DMS53 treated with DMSO at 0.1 percent for 48 hours (cell line): ENCODE data around the gene EPAS1.

Experiments used
- DNase-seq: peaks from one replicate; lab custom pipeline; 2025; ENCODE audit not compliant: unreplicated experiment; lab: John Stamatoyannopoulos, UW

The EPAS1 gene

GRCh38 chr2:46299365-46300263 lies 2.4 kb downstream of the EPAS1 start:
- DNase-seq = no peak

DNA sequence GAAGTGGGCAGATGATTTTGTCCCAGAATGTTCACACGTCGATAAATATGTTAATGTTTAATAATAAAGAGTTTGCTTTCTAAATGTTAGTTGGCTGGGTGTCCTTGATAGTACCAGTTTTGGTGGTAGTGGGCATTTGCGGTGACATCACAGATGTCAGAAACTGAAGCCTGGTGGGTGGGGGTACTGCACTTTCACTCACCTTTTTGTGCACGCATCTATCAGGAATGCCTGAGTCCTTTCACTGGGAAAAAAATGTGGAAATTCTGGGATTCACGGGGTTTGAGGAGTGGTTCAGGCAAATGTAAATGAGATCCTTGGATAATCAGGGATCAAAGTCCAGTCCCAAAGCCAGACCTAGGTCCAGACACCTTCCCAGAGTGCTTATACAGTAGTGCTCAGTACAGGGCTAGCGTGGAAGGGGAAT lies 3.2 kb downstream of the EPAS1 start:
- no peak for DNase-seq

GRCh38 chr2:46302005-46302695 lies 4.9 kb downstream of the EPAS1 start:
- no peak for DNase-seq

DNA sequence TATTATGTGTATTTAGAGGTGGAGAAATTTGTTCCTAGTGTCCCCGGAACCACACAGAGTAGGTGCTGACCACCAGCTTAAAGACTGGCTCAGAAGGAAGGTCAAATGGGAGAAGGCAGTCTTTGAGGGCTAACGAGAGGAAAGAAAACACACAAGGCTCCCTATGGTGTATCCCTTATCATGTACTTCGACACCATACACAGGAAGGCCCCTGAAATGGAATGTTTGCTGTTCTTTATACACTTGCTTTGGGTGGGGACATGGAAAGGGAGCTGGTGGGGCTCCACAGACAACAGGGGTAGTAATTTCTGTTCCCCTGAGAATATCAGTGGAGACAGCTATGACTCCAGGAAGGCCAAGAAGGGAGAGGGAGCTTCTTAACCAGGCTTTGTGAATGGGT lies 6.0 kb downstream of the EPAS1 start:
- no peak for DNase-seq

GRCh38 chr2:46303822-46304221 lies 6.6 kb downstream of the EPAS1 start:
- DNase-seq = no peak

- no peak for DNase-seq
Measured at GRCh38 chr2:46304635-46305034, 7.4 kb downstream of the EPAS1 start.

- DNase-seq = no peak
Measured at GRCh38 chr2:46305187-46305586, 8.0 kb downstream of the EPAS1 start.

DNA sequence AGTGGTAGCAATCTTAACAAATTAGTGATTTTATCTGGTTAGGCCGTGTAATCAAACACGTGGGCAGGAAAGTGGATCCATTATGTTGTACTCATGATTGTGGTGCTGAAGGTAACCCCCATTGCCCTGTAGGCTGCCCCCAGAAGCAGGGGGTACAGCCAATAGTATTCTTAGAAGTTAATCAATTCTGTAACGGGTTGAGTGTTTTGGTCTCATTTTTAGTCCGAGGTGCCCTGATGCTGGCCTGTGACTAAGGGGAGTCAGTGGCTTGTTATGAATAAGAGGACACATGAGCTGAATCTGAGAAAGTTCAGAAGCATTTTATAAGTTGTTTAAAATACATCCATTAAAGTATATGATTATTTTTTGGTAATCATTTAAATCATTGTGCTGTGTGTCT lies 8.6 kb downstream of the EPAS1 start:
- DNase-seq = no peak

- peak; percentile 98 for DNase-seq
Measured at GRCh38 chr2:46306330-46306751, 9.1 kb downstream of the EPAS1 start.

DNA sequence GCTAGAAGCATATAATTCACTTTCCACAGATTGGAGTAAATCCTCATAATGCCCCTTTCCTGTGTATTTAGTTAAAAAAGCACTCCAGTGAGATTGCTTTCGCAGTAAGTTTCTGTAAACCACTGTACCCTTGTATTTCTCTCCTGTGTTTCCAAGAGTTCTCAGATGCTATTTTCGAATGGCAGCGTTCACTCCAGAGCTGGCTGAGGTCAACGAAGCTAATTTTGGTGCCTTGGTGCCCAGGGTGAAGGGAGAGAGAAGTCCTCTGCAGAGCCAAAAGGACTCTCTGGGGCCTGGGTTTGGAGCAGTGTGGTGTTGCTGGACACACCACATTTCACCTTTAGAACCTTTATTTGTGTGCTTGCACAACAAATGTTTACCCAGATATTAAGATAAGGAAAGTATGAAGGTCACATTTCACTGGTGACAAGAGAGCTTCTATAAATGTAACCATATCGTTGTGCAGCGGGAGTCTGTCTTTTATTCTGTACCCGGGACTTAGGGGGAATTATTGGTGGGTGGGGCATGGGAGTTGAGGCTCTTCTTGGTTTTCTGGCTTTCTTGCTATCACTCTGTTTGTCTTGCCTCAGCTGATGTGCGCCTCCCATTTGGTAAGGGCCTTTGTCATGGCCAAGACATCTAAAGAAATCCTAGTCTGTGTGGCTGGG lies 9.9 kb downstream of the EPAS1 start:
- peak; percentile 61 for DNase-seq

GRCh38 chr2:46308081-46308480 lies 10.9 kb downstream of the EPAS1 start:
- DNase-seq = peak; percentile 12

GRCh38 chr2:46308629-46309028 lies 11.4 kb downstream of the EPAS1 start:
- DNase-seq = no peak

DNA sequence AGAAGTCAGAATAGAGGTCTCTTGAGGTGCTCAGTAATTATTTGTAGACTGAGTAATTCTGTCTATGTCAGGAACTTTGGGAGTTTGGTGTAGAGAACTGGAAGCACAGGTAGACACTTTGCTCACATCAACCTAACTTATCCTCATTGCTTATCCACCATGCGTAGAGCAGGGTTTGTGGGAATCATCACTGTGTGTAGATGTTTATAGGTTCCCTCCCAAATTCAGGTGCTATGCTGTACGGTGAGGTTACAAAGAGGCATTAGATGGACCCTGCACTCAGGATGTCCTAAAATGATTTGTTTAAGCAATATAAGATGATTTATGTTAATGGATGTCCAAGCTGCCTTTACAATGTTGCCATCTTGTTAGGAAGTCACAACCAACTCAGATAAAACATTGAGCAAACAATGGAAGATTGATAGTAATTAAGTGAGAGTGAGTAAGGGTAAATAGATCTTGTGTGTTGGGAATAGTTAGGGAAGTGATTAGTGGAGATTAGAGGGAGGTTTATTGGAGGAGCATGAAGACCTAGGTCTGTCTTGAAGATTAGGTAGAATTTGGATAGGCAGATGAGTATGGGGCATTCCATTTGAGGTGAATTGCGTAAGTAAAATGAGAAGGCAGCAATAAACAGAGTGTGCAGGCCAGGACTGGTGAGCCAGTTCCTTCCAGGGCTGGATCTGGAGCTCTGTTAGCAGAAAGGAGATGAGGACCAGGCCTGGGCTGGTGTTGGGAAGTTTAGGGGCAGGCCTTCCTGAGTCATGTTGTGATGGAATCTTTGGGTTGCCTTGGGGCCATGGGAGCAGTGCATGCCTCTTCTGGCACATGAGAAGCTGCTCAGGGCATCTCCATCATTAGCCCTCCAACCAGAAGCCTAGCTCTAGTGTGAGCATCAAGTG lies 12.1 kb downstream of the EPAS1 start:
- DNase-seq = no peak

GRCh38 chr2:46310446-46310845 lies 13.2 kb downstream of the EPAS1 start:
- DNase-seq = no peak

GRCh38 chr2:46311651-46312223 lies 14.5 kb downstream of the EPAS1 start:
- DNase-seq = no peak

- no peak for DNase-seq
Measured at GRCh38 chr2:46313063-46313462, 15.9 kb downstream of the EPAS1 start.

DNA sequence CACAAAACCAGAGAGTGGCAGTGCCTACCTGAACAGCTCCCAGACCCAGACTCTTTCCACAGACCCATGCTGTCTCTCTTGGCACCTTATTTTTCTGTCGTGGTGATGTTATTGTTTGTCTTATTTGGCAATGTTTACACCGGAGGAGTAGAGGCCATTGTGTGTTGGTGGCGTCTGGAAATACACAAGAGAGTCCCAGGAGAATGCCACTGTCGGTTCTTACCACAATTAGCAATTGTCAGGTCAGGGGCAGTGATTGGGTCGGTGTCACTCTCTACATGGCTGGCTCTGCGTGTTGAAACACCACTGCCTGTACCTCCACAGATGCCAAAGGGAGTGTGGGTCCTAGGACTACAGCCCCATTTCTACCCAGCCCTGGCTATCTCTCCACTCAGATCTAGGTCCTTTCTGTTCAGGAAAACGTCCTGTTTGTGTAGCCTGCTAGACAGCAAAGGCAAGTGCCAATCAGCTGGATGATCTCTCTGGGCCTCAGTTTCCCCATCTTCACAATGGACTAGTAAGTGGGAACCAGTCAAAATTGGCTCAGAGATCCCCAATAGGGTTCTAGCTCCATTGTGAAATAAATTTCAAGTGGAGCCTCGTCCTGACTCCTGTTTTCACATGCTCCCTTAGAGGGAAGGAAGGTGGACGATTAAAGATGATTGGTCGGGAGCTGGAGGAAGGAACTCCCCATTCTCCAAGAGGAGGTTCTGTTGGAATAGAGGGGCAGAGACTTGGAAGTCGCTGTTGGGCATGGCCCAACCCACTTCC lies 17.0 kb downstream of the EPAS1 start:
- no peak for DNase-seq

- DNase-seq = peak; percentile 51
Measured at GRCh38 chr2:46315103-46315890, 18.1 kb downstream of the EPAS1 start.

GRCh38 chr2:46317094-46317486 lies 19.9 kb downstream of the EPAS1 start:
- DNase-seq = no peak
